Mesenchymal stem cell (in vitro differentiated cells and primary cell): Measurements from ENCODE around the gene SPSB3.

ENCODE experiments used
- DNase-seq: peaks from one replicate; pipeline ENCODE4 v3.0.0-alpha.2; 2013
- H2AFZ ChIP-seq: one replicate; pipeline ENCODE4 v1.6.1; 2013; ENCODE audit warnings: low read depth, mild to moderate bottlenecking, control low read depth, inconsistent platforms, low read length, moderate library complexity
- H2AK5ac ChIP-seq: 2 replicates; pipeline ENCODE4 v1.6.1; 2013; ENCODE audit warnings: low read length, moderate library complexity, mild to moderate bottlenecking, inconsistent platforms; ENCODE audit not compliant: severe bottlenecking
- H2BK120ac ChIP-seq: one replicate; pipeline ENCODE4 v1.6.1; 2013; ENCODE audit warnings: low read depth, mild to moderate bottlenecking, inconsistent platforms, low read length, moderate library complexity
- H2BK12ac ChIP-seq, 2 experiments: one replicate each; pipeline ENCODE4 v1.6.1; 2013; ENCODE audit warnings: inconsistent platforms in 2 of 2, low read length in 2 of 2, mild to moderate bottlenecking in 2 of 2, moderate library complexity in 2 of 2, control low read depth in 1 of 2
- H2BK15ac ChIP-seq: one replicate; pipeline ENCODE4 v1.6.1; 2013; ENCODE audit warnings: mild to moderate bottlenecking, low read depth, inconsistent platforms; ENCODE audit not compliant: poor library complexity, severe bottlenecking
- H2BK5ac ChIP-seq: 2 replicates; pipeline ENCODE4 v1.6.1; 2013; ENCODE audit warnings: low read depth, mild to moderate bottlenecking, low read length, control low read depth, inconsistent platforms; ENCODE audit not compliant: poor library complexity, severe bottlenecking
- H3K14ac ChIP-seq, 2 experiments: one replicate each; pipeline ENCODE4 v1.6.1; 2013; ENCODE audit warnings: inconsistent platforms in 2 of 2, low read length in 2 of 2, control low read depth in 1 of 2, mild to moderate bottlenecking in 1 of 2, moderate library complexity in 1 of 2
- H3K18ac ChIP-seq, 2 experiments: one replicate each; pipeline ENCODE4 v1.6.1; 2013; ENCODE audit warnings: inconsistent platforms in 2 of 2, low read length in 2 of 2, control low read depth in 1 of 2, low read depth in 1 of 2, mild to moderate bottlenecking in 1 of 2
- H3K23ac ChIP-seq, 2 experiments: one replicate each; pipeline ENCODE4 v1.6.1; 2013; ENCODE audit warnings: inconsistent platforms in 2 of 2, low read length in 2 of 2, mild to moderate bottlenecking in 2 of 2, moderate library complexity in 2 of 2, control low read depth in 1 of 2
- H3K27ac ChIP-seq: 2 replicates; pipeline ENCODE4 v1.5.1; 2013; ENCODE audit warnings: mild to moderate bottlenecking, moderate library complexity, low read length, control low read depth, inconsistent platforms; ENCODE audit not compliant: poor library complexity, severe bottlenecking
- H3K27me3 ChIP-seq, 2 experiments: 2 replicates each; pipeline versions ENCODE4 v1.6.1 to v1.7.0; 2013; ENCODE audit warnings: low read length in 2 of 2, mild to moderate bottlenecking in 2 of 2, moderate library complexity in 2 of 2, control low read depth in 1 of 2, inconsistent platforms in 1 of 2; ENCODE audit not compliant: control insufficient read depth in 1 of 2, insufficient read depth in 1 of 2
- H3K36me3 ChIP-seq, 2 experiments: 2 replicates each; pipeline versions ENCODE4 v1.6.1 to v1.7.0; 2013; ENCODE audit warnings: low read length in 2 of 2, control low read depth in 1 of 2, inconsistent platforms in 1 of 2, low read depth in 1 of 2, mild to moderate bottlenecking in 1 of 2; ENCODE audit not compliant: insufficient read depth in 2 of 2, control insufficient read depth in 1 of 2
- H3K4ac ChIP-seq, 2 experiments: one replicate each; pipeline ENCODE4 v1.6.1; 2013; ENCODE audit warnings: inconsistent platforms in 2 of 2, low read length in 2 of 2, mild to moderate bottlenecking in 2 of 2, moderate library complexity in 2 of 2, control low read depth in 1 of 2, low read depth in 1 of 2
- H3K4me1 ChIP-seq: 2 replicates; pipeline ENCODE4 v1.6.1; 2013; ENCODE audit warnings: low read depth, low read length, control low read depth; ENCODE audit not compliant: control insufficient read depth, insufficient read depth
- H3K4me2 ChIP-seq: 2 replicates; pipeline ENCODE4 v1.6.1; 2013; ENCODE audit warnings: low read length, mild to moderate bottlenecking, inconsistent platforms; ENCODE audit not compliant: poor library complexity, severe bottlenecking
- H3K4me3 ChIP-seq, 2 experiments: 2 replicates each; pipeline versions ENCODE4 v1.5.1 to v1.7.0; 2013; ENCODE audit warnings: low read length in 2 of 2, mild to moderate bottlenecking in 2 of 2, control low read depth in 1 of 2, low read depth in 1 of 2; ENCODE audit not compliant: insufficient read depth in 1 of 2
- H3K79me1 ChIP-seq: replicated peaks from 2 replicates; pipeline ENCODE4 v1.6.1; 2013; ENCODE audit warnings: mild to moderate bottlenecking, control low read depth, low read length, inconsistent platforms; ENCODE audit not compliant: poor library complexity, severe bottlenecking
- H3K9ac ChIP-seq: 2 replicates; pipeline ENCODE4 v1.7.0; 2013; ENCODE audit warnings: mild to moderate bottlenecking, low read length, moderate library complexity
- H3K9me3 ChIP-seq: 2 replicates; pipeline ENCODE4 v1.7.0; 2013; ENCODE audit warnings: mild to moderate bottlenecking, low read length; ENCODE audit not compliant: control insufficient read depth
- H4K8ac ChIP-seq: one replicate; pipeline ENCODE4 v1.6.1; 2013; ENCODE audit warnings: inconsistent platforms, mild to moderate bottlenecking, low read length, moderate library complexity
- H4K91ac ChIP-seq: one replicate; pipeline ENCODE4 v1.6.1; 2013; ENCODE audit warnings: mild to moderate bottlenecking, low read length, inconsistent platforms
- WGBS: methylation state at CpG from one replicate; pipeline ENCODE4 v1.1.7; 2013; ENCODE audit warnings: mixed read lengths; 5-methylcytosine and 5-hydroxymethylcytosine counted together

SPSB3 gene

DNA sequence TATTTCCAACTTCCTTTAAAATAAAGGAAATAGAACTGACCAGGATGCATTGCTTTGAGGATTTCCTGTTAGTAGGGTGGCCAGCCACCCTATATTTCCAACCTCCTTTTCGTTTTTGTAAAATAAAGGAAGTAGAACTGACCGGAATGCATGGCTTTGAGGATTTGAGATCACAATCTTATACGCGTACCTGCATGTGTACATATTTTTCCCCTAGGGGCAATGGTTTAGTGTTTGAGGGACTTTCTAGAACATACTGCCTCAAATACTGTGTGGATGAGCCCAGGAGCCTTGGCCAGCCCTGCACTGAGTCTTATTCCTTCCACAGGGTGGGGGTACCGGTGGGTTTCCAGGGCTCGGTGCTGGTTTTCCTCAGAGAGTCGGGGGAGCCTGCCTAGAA, 50.8 kb downstream of the SPSB3 start:
- peaks cover 74 to 88% of the 10 kb centered on the region in 2 experiments for H3K36me3 ChIP-seq
- H3K9ac ChIP-seq, result no peak overlapping the region
- no peak overlapping the region for H2BK15ac ChIP-seq
- no peak overlapping the region for H3K23ac ChIP-seq
- no peak overlapping the region for H2BK5ac ChIP-seq
- H3K4ac ChIP-seq, result no peak overlapping the region
- 79% methylated on average over 7 of the region's 7 CpGs for WGBS
- no peak overlapping the region for H4K8ac ChIP-seq
- H4K91ac ChIP-seq, result no peak overlapping the region
- peaks cover 1% of the 10 kb centered on the region for H3K4me1 ChIP-seq
- H3K27ac ChIP-seq, result no peak overlapping the region
- no peak overlapping the region for H2AFZ ChIP-seq
- no peak overlapping the region for H3K18ac ChIP-seq
- DNase-seq, result no peak
- no peak overlapping the region for H2BK12ac ChIP-seq
- H3K14ac ChIP-seq, result no peak overlapping the region
- H3K79me1 ChIP-seq, result peaks cover 55% of the 10 kb centered on the region
- no peak overlapping the region for H2AK5ac ChIP-seq
- H3K27me3 ChIP-seq, result no peaks in the 10 kb centered on the region
- H3K4me3 ChIP-seq, result no peak overlapping the region
- no peaks in the 10 kb centered on the region for H3K9me3 ChIP-seq
- no peak overlapping the region for H2BK120ac ChIP-seq
- no peak overlapping the region for H3K4me2 ChIP-seq

DNA sequence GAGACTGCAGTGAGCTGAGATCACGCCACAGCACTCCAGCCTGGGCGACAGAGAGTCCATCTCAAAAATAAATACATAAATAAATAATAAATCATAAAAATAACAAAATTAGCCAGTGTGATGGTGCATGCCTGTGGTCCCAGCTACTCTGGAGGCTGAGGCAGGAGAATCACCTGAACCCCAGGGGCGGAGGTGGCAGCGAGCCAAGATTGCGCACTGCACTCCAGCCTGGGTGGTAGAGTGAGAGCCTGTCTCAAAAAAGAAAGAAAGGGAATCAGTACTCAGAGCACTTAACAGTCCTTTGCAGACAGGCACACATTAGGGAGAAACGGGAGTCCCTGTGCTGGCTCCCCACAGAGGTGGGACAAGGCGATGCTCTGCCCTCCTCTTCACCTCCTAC, 51.3 kb downstream of the SPSB3 start:
- no peak overlapping the region for H3K4ac ChIP-seq
- H2AFZ ChIP-seq, result no peak overlapping the region
- H3K4me2 ChIP-seq, result no peak overlapping the region
- no peak overlapping the region for H2BK12ac ChIP-seq
- WGBS, result over 99% methylated on average over 5 of the region's 7 CpGs
- no peak overlapping the region for H4K91ac ChIP-seq
- no peaks in the 10 kb centered on the region for H3K27me3 ChIP-seq
- H3K4me3 ChIP-seq, result no peak overlapping the region
- no peak overlapping the region for H4K8ac ChIP-seq
- H3K27ac ChIP-seq, result no peak overlapping the region
- no peak overlapping the region for H3K9ac ChIP-seq
- H2BK15ac ChIP-seq, result no peak overlapping the region
- H3K9me3 ChIP-seq, result no peaks in the 10 kb centered on the region
- no peak overlapping the region for H3K14ac ChIP-seq
- no peak overlapping the region for H2BK120ac ChIP-seq
- H2AK5ac ChIP-seq, result no peak overlapping the region
- H3K36me3 ChIP-seq, result peaks cover 79 to 90% of the 10 kb centered on the region in 2 experiments
- H3K23ac ChIP-seq, result no peak overlapping the region
- H2BK5ac ChIP-seq, result no peak overlapping the region
- peaks cover 1% of the 10 kb centered on the region for H3K4me1 ChIP-seq
- peaks cover 58% of the 10 kb centered on the region for H3K79me1 ChIP-seq
- DNase-seq, result no peak
- H3K18ac ChIP-seq, result no peak overlapping the region

DNA sequence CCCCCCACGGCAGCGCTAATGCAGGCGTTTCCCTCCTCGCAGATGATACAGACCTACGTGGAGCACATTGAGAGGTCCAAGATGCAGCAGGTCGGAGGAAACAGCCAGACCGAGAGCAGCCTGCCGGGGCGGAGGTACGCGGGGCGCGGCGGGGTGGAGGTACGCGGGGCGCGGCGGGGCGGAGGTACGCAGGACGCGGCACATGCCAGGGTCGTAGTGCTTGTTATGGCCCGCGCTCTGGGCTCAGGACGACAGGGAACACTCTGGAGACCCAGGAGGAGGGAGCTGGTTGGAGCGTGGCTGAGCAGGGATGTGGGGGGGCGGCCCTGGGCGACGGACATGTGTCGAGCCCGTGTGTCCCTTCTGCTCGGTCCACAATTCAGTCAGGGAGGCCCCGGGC, 52.9 kb downstream of the SPSB3 start:
- H2BK15ac ChIP-seq, result no peak overlapping the region
- H3K9me3 ChIP-seq, result no peaks in the 10 kb centered on the region
- H3K4ac ChIP-seq, result no peak overlapping the region
- H3K36me3 ChIP-seq, result peaks cover 74 to 83% of the 10 kb centered on the region in 2 experiments
- no peak for DNase-seq
- H3K27me3 ChIP-seq, result no peaks in the 10 kb centered on the region
- H2AFZ ChIP-seq, result no peak overlapping the region
- no peak overlapping the region for H3K27ac ChIP-seq
- H2BK12ac ChIP-seq, result no peak overlapping the region
- no peak overlapping the region for H3K4me2 ChIP-seq
- 96% methylated on average over 35 of the region's 35 CpGs for WGBS
- no peak overlapping the region for H2BK5ac ChIP-seq
- H3K9ac ChIP-seq, result no peak overlapping the region
- H3K79me1 ChIP-seq, result peaks cover 58% of the 10 kb centered on the region
- no peak overlapping the region for H3K14ac ChIP-seq
- no peak overlapping the region for H3K18ac ChIP-seq
- no peak overlapping the region for H4K8ac ChIP-seq
- no peak overlapping the region for H3K4me3 ChIP-seq
- H2AK5ac ChIP-seq, result no peak overlapping the region
- no peak overlapping the region for H2BK120ac ChIP-seq
- no peak overlapping the region for H4K91ac ChIP-seq
- H3K23ac ChIP-seq, result no peak overlapping the region
- H3K4me1 ChIP-seq, result peaks cover 1% of the 10 kb centered on the region

DNA sequence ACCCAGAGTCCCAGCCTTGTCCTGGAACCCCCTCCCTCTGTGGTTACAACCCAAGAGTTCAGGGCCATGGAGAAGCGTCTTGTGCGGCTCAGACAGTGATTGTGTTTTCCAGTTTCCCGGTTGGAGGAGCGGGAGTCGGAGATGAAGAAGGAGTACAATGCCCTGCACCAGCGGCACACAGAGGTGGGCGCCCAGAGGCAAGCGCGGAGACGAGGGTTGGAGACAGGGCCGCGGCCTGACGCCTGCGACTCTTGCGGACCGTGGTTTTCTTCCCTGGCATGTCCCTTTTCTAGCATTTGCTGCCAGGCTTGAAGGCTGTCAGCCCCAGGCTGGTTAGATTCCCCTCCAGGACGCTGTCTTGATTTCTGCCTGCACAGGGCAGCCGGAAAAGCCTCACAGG, 53.3 kb downstream of the SPSB3 start:
- Histone ChIP-seq H3K14ac (no peak overlapping the region), H2AFZ (no peak overlapping the region), H3K23ac (no peak overlapping the region), H3K27me3 (no peaks in the 10 kb centered on the region), H2BK15ac (no peak overlapping the region), H3K9ac (no peak overlapping the region), H3K4ac (no peak overlapping the region), H3K4me3 (no peak overlapping the region), H3K36me3 (peaks cover 70 to 83% of the 10 kb centered on the region in 2 experiments), H2BK5ac (no peak overlapping the region), H2BK12ac (no peak overlapping the region), H3K9me3 (no peaks in the 10 kb centered on the region), H3K27ac (no peak overlapping the region), H2AK5ac (no peak overlapping the region), H4K8ac (no peak overlapping the region), H3K4me2 (no peak overlapping the region), H3K18ac (no peak overlapping the region), H2BK120ac (no peak overlapping the region), H3K4me1 (peaks cover 3% of the 10 kb centered on the region), H3K79me1 (peaks cover 58% of the 10 kb centered on the region), H4K91ac (no peak overlapping the region)
- DNase-seq, result no peak
- WGBS, result 96% methylated on average over 18 of the region's 18 CpGs
